Measurements from ENCODE around the gene HNRNPUL1.

HNRNPUL1 gene

DNA sequence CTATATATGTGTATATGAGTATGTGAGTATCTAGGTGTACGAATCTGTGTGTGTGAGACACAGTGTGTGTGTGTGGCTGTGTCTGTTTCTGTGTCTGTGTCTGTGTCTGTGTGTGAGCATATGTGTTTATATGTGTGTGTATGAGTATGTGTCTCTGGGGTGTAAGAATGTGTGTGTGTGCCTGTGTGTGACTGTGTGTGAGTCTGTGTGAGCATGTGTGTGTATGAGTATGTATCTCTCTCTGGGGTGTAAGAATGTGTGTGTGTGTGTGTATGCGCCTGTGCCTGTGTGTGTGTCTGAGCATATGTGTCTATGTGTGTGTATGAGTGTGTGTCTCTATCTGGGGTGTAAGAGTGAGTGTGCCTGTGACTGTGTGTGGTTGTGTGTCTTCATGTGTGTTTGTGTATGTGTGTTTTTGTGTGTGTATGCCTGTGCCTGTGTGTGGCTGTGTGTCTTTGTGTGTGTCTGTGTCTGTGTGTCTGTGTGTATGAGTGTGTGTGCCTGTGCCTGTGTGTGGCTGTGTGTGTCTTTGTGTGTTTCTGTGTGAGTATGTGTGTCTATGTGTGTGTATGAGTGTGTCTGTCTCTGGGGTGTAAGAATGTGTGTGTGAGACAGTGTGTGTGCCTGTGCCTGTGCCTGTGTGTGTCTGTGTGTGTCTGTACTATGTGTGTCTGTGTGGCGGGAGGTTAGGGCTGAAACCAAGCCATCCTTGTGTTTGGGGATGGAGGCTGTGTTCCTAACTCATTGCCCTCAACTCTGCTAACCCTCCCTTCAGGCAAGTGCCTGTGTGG, 33.9 kb upstream of the HNRNPUL1 start:
- no peaks in the 10 kb centered on the region for H3K36me3 ChIP-seq (ENCODE audit: insufficient read depth, low read length)
- no peak overlapping the region for H3K4me3 ChIP-seq
- TF ChIP-seq EZH2 (IDR thresholded peaks at IDR 0.05), result no peak
- no peaks in the 10 kb centered on the region for H3K9me3 ChIP-seq (ENCODE audit: low read depth, low read length)
- no peak overlapping the region for H3K9ac ChIP-seq (ENCODE audit: insufficient read length)
- no peak overlapping the region for H3K27ac ChIP-seq
- no peak for DNase-seq (ENCODE audit: low read depth, low spot score)

DNA sequence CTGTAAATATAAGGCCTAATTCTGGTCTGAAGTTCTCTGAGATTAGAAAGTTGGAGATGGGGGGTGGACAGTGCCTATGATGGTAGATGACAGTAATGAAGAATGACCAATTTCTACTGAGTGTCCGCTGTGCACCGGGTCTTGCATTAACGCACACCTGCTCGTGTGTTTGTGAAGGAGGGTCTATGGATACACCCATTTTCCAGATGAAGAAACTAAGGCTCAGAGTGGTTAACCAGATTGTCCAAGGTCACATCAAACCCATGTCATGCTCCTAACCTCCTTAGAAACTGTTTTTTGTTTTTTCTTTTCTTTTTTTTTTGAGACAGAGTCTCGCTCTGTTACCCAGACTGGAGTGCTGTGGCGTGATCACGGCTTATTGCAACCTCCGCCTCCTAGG, 31.5 kb upstream of the HNRNPUL1 start:
- no peaks in the 10 kb centered on the region for H3K36me3 ChIP-seq (ENCODE audit: insufficient read depth, low read length)
- no peak for DNase-seq (ENCODE audit: low read depth, low spot score)
- H3K27ac ChIP-seq, result no peak overlapping the region
- H3K4me3 ChIP-seq, result no peak overlapping the region
- TF ChIP-seq POLR2AphosphoS5 (IDR thresholded peaks at IDR 0.05; ENCODE audit: borderline replicate concordance, low read depth, low read length), result no peak
- no peak for TF ChIP-seq EZH2 (IDR thresholded peaks at IDR 0.05)
- no peak for TF ChIP-seq FOXP2 (optimal IDR thresholded peaks at IDR 0.05; ENCODE audit: control extremely low read depth, extremely low read length, insufficient read depth)
- H3K9me3 ChIP-seq (ENCODE audit: low read depth, low read length), result no peaks in the 10 kb centered on the region
- H3K9ac ChIP-seq (ENCODE audit: insufficient read length), result no peak overlapping the region

DNA sequence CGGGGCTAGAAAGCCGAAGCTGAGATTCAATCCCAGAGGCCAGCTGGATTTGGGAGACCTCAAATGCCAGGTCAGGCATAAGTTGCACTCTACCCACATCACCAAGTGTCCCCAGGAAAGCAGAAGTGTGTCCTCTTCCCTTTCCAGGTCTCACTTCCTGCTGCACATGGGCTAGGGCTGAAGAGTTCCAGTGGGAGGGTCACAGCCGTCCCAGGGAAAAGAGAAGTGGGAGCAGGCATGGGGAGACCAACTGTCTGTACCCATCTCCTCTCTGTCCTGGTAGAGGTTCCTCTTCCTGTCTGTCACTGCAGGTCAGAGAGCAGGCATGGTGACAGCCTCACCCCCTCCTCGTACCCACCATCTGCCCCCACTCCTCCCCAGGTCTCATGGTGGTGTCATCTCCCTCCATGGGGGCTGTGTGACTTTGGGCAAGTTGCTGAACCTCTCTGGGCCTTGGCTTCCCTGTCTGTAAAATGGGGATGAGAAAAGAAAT, 30.4 kb upstream of the HNRNPUL1 start:
- DNase-seq (ENCODE audit: low read depth, low spot score), result no peak
- H3K27ac ChIP-seq, result no peak overlapping the region
- H3K9me3 ChIP-seq (ENCODE audit: low read depth, low read length), result no peaks in the 10 kb centered on the region
- TF ChIP-seq POLR2AphosphoS5 (IDR thresholded peaks at IDR 0.05; ENCODE audit: borderline replicate concordance, low read depth, low read length) (no peak), FOXP2 (optimal IDR thresholded peaks at IDR 0.05; ENCODE audit: control extremely low read depth, extremely low read length, insufficient read depth) (no peak), EZH2 (IDR thresholded peaks at IDR 0.05) (no peak)
- H3K4me3 ChIP-seq, result no peak overlapping the region
- H3K9ac ChIP-seq (ENCODE audit: insufficient read length), result no peak overlapping the region
- H3K36me3 ChIP-seq (ENCODE audit: insufficient read depth, low read length), result no peaks in the 10 kb centered on the region

DNA sequence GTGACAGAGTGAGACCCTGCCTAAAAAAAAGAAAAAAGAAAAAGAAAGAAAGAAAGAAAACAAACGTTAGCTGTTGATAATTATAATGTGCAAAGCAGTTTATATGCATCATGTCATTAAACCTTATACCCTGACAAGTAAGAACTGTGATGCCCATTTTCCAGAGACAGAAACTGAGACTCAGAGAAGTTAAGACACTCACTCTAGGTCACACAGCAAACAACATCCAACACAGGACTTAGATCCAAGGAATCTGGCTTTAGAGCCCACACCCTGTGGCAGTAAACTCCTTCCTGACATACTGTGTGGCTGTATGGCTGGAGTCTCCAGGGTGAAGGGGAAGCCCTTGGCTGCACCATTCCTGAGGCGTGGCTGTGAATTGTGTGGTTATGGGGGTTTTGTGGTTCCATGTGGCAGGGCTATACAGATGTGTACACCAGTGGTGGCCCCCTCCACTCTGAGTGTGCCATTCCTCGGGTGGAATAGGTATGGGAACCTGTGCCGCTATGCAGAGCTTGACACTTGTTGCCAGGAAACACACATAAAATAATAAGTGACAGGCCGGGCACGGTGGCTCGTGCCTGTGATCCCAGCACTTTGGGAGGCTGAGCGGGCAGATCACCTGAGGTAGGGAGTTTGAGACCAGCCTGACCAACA, 29.5 kb upstream of the HNRNPUL1 start:
- H3K36me3 ChIP-seq (ENCODE audit: insufficient read depth, low read length), result no peaks in the 10 kb centered on the region
- no peak overlapping the region for H3K9ac ChIP-seq (ENCODE audit: insufficient read length)
- H3K27ac ChIP-seq, result no peak overlapping the region
- no peak overlapping the region for H3K4me3 ChIP-seq
- DNase-seq (ENCODE audit: low read depth, low spot score), result no peak
- H3K9me3 ChIP-seq (ENCODE audit: low read depth, low read length), result no peaks in the 10 kb centered on the region
- no peak for TF ChIP-seq FOXP2 (optimal IDR thresholded peaks at IDR 0.05; ENCODE audit: control extremely low read depth, extremely low read length, insufficient read depth)
- TF ChIP-seq EZH2 (IDR thresholded peaks at IDR 0.05), result no peak
- no peak for TF ChIP-seq POLR2AphosphoS5 (IDR thresholded peaks at IDR 0.05; ENCODE audit: borderline replicate concordance, low read depth, low read length)

DNA sequence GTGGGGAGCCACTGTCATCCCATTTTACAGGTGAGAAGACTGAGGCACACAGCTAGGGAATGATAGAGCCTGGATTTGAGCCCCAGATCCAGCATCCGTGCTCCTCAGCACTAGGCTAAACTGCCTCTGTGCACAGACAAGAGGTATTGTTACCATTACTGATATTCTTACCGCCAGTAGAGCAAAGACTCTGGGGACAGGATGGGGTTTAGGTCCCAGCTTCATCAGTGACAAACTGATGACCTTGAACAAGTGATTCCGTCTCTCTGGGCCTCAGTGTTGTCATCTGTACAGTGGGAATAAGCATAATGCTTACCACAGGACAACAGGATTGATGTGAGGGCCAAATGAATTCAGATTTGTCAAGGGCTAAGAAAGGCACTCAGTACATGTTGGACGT, 28.7 kb upstream of the HNRNPUL1 start:
- H3K4me3 ChIP-seq, result no peak overlapping the region
- no peak overlapping the region for H3K27ac ChIP-seq
- H3K9me3 ChIP-seq (ENCODE audit: low read depth, low read length), result no peaks in the 10 kb centered on the region
- no peaks in the 10 kb centered on the region for H3K36me3 ChIP-seq (ENCODE audit: insufficient read depth, low read length)
- no peak for TF ChIP-seq FOXP2 (optimal IDR thresholded peaks at IDR 0.05; ENCODE audit: control extremely low read depth, extremely low read length, insufficient read depth)
- no peak for TF ChIP-seq EZH2 (IDR thresholded peaks at IDR 0.05)
- TF ChIP-seq POLR2AphosphoS5 (IDR thresholded peaks at IDR 0.05; ENCODE audit: borderline replicate concordance, low read depth, low read length), result no peak
- DNase-seq (ENCODE audit: low read depth, low spot score), result no peak
- H3K9ac ChIP-seq (ENCODE audit: insufficient read length), result no peak overlapping the region

DNA sequence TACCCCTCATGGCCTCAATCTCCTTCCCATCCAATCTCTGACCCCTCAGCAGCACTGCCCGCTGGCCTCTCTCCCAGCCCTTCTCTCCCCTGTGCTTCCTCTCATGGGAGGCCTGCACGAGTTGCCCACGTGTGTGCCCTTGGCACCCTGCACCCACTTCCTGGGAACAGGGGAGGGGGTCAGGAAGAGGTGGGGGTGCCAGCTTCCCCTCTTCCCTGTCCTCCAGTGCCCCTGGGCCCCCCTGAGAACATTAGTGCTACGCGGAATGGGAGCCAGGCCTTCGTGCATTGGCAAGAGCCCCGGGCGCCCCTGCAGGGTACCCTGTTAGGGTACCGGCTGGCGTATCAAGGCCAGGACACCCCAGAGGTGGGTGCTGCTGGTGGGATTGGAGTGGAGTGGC, 25.9 kb upstream of the HNRNPUL1 start:
- no peak overlapping the region for H3K9ac ChIP-seq (ENCODE audit: insufficient read length)
- H3K4me3 ChIP-seq, result no peak overlapping the region
- no peak overlapping the region for H3K27ac ChIP-seq
- H3K36me3 ChIP-seq (ENCODE audit: insufficient read depth, low read length), result no peaks in the 10 kb centered on the region
- H3K9me3 ChIP-seq (ENCODE audit: low read depth, low read length), result no peaks in the 10 kb centered on the region
- TF ChIP-seq FOXP2 (optimal IDR thresholded peaks at IDR 0.05; ENCODE audit: control extremely low read depth, extremely low read length, insufficient read depth), result no peak
- no peak for TF ChIP-seq POLR2AphosphoS5 (IDR thresholded peaks at IDR 0.05; ENCODE audit: borderline replicate concordance, low read depth, low read length)
- no peak for TF ChIP-seq EZH2 (IDR thresholded peaks at IDR 0.05)
- no peak for DNase-seq (ENCODE audit: low read depth, low spot score)

DNA sequence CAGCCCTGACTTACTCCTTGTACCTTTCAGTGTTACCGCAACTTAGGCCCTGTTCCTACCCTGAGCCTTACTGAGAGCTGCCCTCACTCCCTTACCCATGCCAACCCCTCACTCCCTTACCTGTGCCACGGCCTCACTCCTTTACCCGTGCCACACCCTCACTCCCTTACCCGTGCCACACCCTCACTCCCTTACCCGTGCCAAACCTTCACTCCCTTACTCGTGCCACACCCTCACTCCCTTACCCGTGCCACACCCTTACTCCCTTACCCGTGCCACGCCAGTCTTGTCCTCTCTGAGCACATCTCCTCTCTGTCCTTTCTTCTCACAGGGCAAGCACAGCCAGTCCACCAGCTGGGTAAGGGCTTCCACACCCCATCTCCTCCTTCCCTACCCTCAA, 24.8 kb upstream of the HNRNPUL1 start:
- no peak overlapping the region for H3K4me3 ChIP-seq
- H3K9me3 ChIP-seq (ENCODE audit: low read depth, low read length), result no peaks in the 10 kb centered on the region
- TF ChIP-seq EZH2 (IDR thresholded peaks at IDR 0.05) (no peak), POLR2AphosphoS5 (IDR thresholded peaks at IDR 0.05; ENCODE audit: borderline replicate concordance, low read depth, low read length) (no peak), FOXP2 (optimal IDR thresholded peaks at IDR 0.05; ENCODE audit: control extremely low read depth, extremely low read length, insufficient read depth) (no peak)
- no peak overlapping the region for H3K9ac ChIP-seq (ENCODE audit: insufficient read length)
- no peak for DNase-seq (ENCODE audit: low read depth, low spot score)
- H3K27ac ChIP-seq, result no peak overlapping the region
- H3K36me3 ChIP-seq (ENCODE audit: insufficient read depth, low read length), result no peaks in the 10 kb centered on the region

DNA sequence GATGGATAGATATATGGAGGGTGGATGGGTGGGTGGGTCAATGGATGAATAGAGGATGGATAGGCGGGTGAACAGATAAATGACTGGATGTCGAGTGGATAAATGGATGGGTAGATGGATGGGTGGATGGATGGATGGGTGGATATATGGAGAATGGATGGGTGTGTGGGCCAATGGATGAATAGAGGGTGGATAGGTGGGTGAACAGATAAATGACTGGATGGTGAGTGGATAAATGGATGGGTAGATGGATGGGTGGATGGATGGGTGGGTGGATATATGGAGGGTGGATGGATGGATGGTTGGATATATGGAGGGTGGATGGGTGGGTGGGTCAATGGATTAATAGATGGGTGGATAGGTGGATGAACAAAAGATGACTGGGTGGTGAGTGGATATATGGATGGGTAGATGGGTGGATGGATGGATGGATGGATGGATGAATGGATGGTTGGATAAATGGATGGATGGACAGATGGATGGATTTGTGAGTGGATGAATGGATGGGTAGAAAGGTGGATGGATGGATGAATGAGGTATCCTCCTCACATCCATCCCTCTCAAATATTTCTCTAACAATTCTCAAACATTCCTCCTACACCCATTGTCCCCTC, 24.1 kb upstream of the HNRNPUL1 start:
- no peak overlapping the region for H3K4me3 ChIP-seq
- H3K9ac ChIP-seq (ENCODE audit: insufficient read length), result no peak overlapping the region
- H3K9me3 ChIP-seq (ENCODE audit: low read depth, low read length), result no peaks in the 10 kb centered on the region
- no peaks in the 10 kb centered on the region for H3K36me3 ChIP-seq (ENCODE audit: insufficient read depth, low read length)
- H3K27ac ChIP-seq, result no peak overlapping the region
- no peak for DNase-seq (ENCODE audit: low read depth, low spot score)
- no peak for TF ChIP-seq POLR2AphosphoS5 (IDR thresholded peaks at IDR 0.05; ENCODE audit: borderline replicate concordance, low read depth, low read length)
- TF ChIP-seq FOXP2 (optimal IDR thresholded peaks at IDR 0.05; ENCODE audit: control extremely low read depth, extremely low read length, insufficient read depth), result no peak
- no peak for TF ChIP-seq EZH2 (IDR thresholded peaks at IDR 0.05)
